Endodermal cell (in vitro differentiated cells): ENCODE data around the gene TMEM119. TPM values are rescaled to one million over a fixed set of nuclear protein-coding genes. Genes with fewer than 3 reads are reported as not detected.

ENCODE experiments used
- DNase-seq: peaks from one replicate; pipeline ENCODE4 v3.0.0-alpha.2; 2017
- H3K27ac ChIP-seq: 2 replicates; pipeline ENCODE4 v1.5.1; 2013; ENCODE audit warnings: mild to moderate bottlenecking, low read depth, low read length, moderate library complexity
- H3K27me3 ChIP-seq: 2 replicates; pipeline ENCODE4 v1.6.1; 2013; ENCODE audit warnings: mild to moderate bottlenecking, low read length, moderate library complexity; ENCODE audit not compliant: insufficient read depth, control insufficient read depth, poor library complexity, severe bottlenecking
- H3K36me3 ChIP-seq: 2 replicates; pipeline ENCODE4 v1.7.0; 2013; ENCODE audit warnings: mild to moderate bottlenecking, low read length, moderate library complexity; ENCODE audit not compliant: control insufficient read depth, insufficient read depth
- H3K4me1 ChIP-seq: one replicate; pipeline ENCODE4 v1.7.0; 2013; ENCODE audit warnings: low read length; ENCODE audit not compliant: control insufficient read depth, insufficient read depth
- H3K4me3 ChIP-seq: 2 replicates; pipeline ENCODE4 v1.5.1; 2013; ENCODE audit warnings: mild to moderate bottlenecking, low read length, moderate library complexity
- H3K9ac ChIP-seq: 2 replicates; pipeline ENCODE4 v1.6.1; 2013; ENCODE audit warnings: mild to moderate bottlenecking, low read length, moderate library complexity; ENCODE audit not compliant: poor library complexity, severe bottlenecking; ENCODE audit errors: extremely low read depth
- H3K9me3 ChIP-seq: 2 replicates; pipeline ENCODE4 v1.6.1; 2013; ENCODE audit warnings: mild to moderate bottlenecking, low read length, moderate library complexity; ENCODE audit not compliant: control insufficient read depth
- H3K27ac Mint-ChIP-seq: 2 replicates; pipeline ENCODE4 v1.8.0; 2020; ENCODE audit warnings: mixed read lengths
- H3K27me3 Mint-ChIP-seq: 2 replicates; pipeline ENCODE4 v1.8.0; 2021; ENCODE audit warnings: mild to moderate bottlenecking, mixed read lengths; ENCODE audit not compliant: insufficient read depth
- H3K36me3 Mint-ChIP-seq: 2 replicates; pipeline ENCODE4 v1.8.0; 2020; ENCODE audit warnings: low read depth, mixed read lengths
- H3K4me1 Mint-ChIP-seq: 2 replicates; pipeline ENCODE4 v1.8.0; 2020; ENCODE audit warnings: mixed read lengths
- H3K4me3 Mint-ChIP-seq: 2 replicates; pipeline ENCODE4 v1.8.0; 2020; ENCODE audit warnings: mild to moderate bottlenecking, moderate library complexity, mixed read lengths
- H3K9me3 Mint-ChIP-seq: 2 replicates; pipeline ENCODE4 v1.8.0; 2020; ENCODE audit warnings: mild to moderate bottlenecking, mixed read lengths
- CTCF ChIP-seq: fragments of 200-600 bp; sonication (generic); conservative IDR thresholded peaks from 2 replicates; pipeline ENCODE4 v1.5.0; 2021; ENCODE audit warnings: antibody characterized with exemption, mild to moderate bottlenecking
- WGBS, 2 experiments: methylation state at CpG; one replicate each; pipeline versions ENCODE4 v1.1.5 to v1.1.7; 2013; ENCODE audit warnings: missing lambda C conversion rate in 2 of 2, mixed read lengths in 1 of 2; ENCODE audit not compliant: insufficient coverage in 1 of 2, insufficient read length in 1 of 2; 5-methylcytosine and 5-hydroxymethylcytosine counted together
- total RNA-seq, 2 donors: library from RNA; stranded (reverse); fragmentation: NEBNext Ultra II Directional in 1 of 2; extraction: Animal tissue kit (Norgen Biotek cat#: 25700) in 1 of 2; gene quantifications; 2 replicates in 1 of 2; 3 replicates in 1 of 2; pipeline ENCODE4 v1.2.1, GENCODE V29; 2021

TMEM119 gene
- total RNA-seq, 2 donors from 2014 or later: 0.11 to 0.15 TPM

- Histone ChIP-seq H3K9ac (no peak overlapping the region), H3K9me3 (no peaks in the 10 kb centered on the region), H3K27me3 (no peaks in the 10 kb centered on the region), H3K27ac (peak overlapping the region; percentile 68), H3K36me3 (peaks cover 56% of the 10 kb centered on the region), H3K4me3 (no peak overlapping the region), H3K4me1 (peaks cover 8% of the 10 kb centered on the region)
- Mint-ChIP-seq H3K27ac (no peak overlapping the region), H3K9me3 (no peaks in the 10 kb centered on the region), H3K4me1 (peaks cover 8% of the 10 kb centered on the region), H3K4me3 (no peak overlapping the region), H3K27me3 (no peaks in the 10 kb centered on the region), H3K36me3 (peaks cover 29% of the 10 kb centered on the region)
- 80 to 100% methylated on average over 1 of the region's 1 CpG for WGBS, 2 experiments
- TF ChIP-seq CTCF: no peak
- no peak for DNase-seq
Observed at GRCh38 chr12:108642899-108643654, 45.2 kb upstream of the TMEM119 start.

GRCh38 chr12:108642269-108642870 lies 44.5 kb upstream of the TMEM119 start:
- DNase-seq: peak; percentile 48
- no peaks in the 10 kb centered on the region for H3K9me3 ChIP-seq
- no peaks in the 10 kb centered on the region for H3K27me3 ChIP-seq
- Mint-ChIP-seq H3K9me3 (no peaks in the 10 kb centered on the region), H3K4me1 (peaks cover 9% of the 10 kb centered on the region), H3K27me3 (no peaks in the 10 kb centered on the region), H3K27ac (peak overlapping the region; percentile 11), H3K36me3 (peaks cover 22% of the 10 kb centered on the region), H3K4me3 (no peak overlapping the region)
- H3K36me3 ChIP-seq: peaks cover 49% of the 10 kb centered on the region
- 93 to 96% methylated on average over 7 to 16 of the region's 16 CpGs for WGBS, 2 experiments
- no peak overlapping the region for H3K4me3 ChIP-seq
- H3K9ac ChIP-seq: no peak overlapping the region
- H3K4me1 ChIP-seq: peaks cover 8% of the 10 kb centered on the region
- TF ChIP-seq CTCF: no peak
- H3K27ac ChIP-seq: peak overlapping the region; percentile 68

- 88 to 91% methylated on average over 6 to 9 of the region's 9 CpGs for WGBS, 2 experiments
- H3K4me1 ChIP-seq: peaks cover 8% of the 10 kb centered on the region
- Mint-ChIP-seq H3K9me3 (no peaks in the 10 kb centered on the region), H3K4me1 (peaks cover 9% of the 10 kb centered on the region), H3K4me3 (no peak overlapping the region), H3K36me3 (peaks cover 20% of the 10 kb centered on the region), H3K27ac (peak overlapping the region; percentile 25), H3K27me3 (no peaks in the 10 kb centered on the region)
- no peaks in the 10 kb centered on the region for H3K27me3 ChIP-seq
- TF ChIP-seq CTCF: no peak
- peak; percentile 48 for DNase-seq
- peak overlapping the region; percentile 68 for H3K27ac ChIP-seq
- no peak overlapping the region for H3K4me3 ChIP-seq
- H3K36me3 ChIP-seq: peaks cover 41% of the 10 kb centered on the region
- H3K9ac ChIP-seq: no peak overlapping the region
- no peaks in the 10 kb centered on the region for H3K9me3 ChIP-seq
Observed at GRCh38 chr12:108641446-108642268, 43.8 kb upstream of the TMEM119 start.
